Bronchial epithelial cell (primary cell): Measurements from ENCODE around the gene CYP26B1. TPM values are rescaled to one million over a fixed set of nuclear protein-coding genes. Genes with fewer than 3 reads are reported as not detected.
A peak's percentile ranks its signal among the peaks of the same experiment; 100 is the strongest.

Experiments
- DNase-seq: peaks from one replicate; pipeline ENCODE4 v3.0.0-alpha.2; 2010; ENCODE audit warnings: low read depth
- FAIRE-seq: peaks from 2 replicates; lab custom pipeline; 2011; peaks lifted over from hg19 to GRCh38; lab: Jason Lieb, UNC
- H3K27me3 ChIP-seq: 2 replicates; pipeline ENCODE4 v1.5.1; 2011; ENCODE audit warnings: low read length; ENCODE audit not compliant: control insufficient read depth, insufficient read depth
- H3K36me3 ChIP-seq: 2 replicates; pipeline ENCODE4 v1.5.1; 2011; ENCODE audit warnings: low read length; ENCODE audit not compliant: control insufficient read depth, insufficient read depth
- H3K4me3 ChIP-seq: 2 replicates; pipeline ENCODE4 v1.5.1; 2011; ENCODE audit warnings: mild to moderate bottlenecking, low read depth, low read length, control low read depth
- CTCF ChIP-seq: IDR thresholded peaks from 2 replicates; pipeline ENCODE4 v1.5.1; 2011; ENCODE audit warnings: mild to moderate bottlenecking, moderate library complexity, low read length, control low read depth, inconsistent platforms; ENCODE audit not compliant: insufficient read depth, severe bottlenecking
- total RNA-seq: library from RNA; depleted of rRNA; stranded (reverse); fragments of >200 nt; gene quantifications from 2 replicates; pipeline ENCODE4 v1.2.1, GENCODE V29; 2014

The CYP26B1 gene
- total RNA-seq, 1 donor from 2014 or later, result 0.53 TPM

GRCh38 chr2:72159211-72159993 lies 11.7 kb upstream of the CYP26B1 start:
- DNase-seq (no peak), FAIRE-seq (no peak)
- Histone ChIP-seq H3K36me3 (no peaks in the 10 kb centered on the region), H3K4me3 (no peak overlapping the region), H3K27me3 (peaks cover 11% of the 10 kb centered on the region)
- no peak for TF ChIP-seq CTCF

GRCh38 chr2:72157871-72158771 lies 10.5 kb upstream of the CYP26B1 start:
- no peak for FAIRE-seq
- no peak for TF ChIP-seq CTCF
- no peak overlapping the region for H3K4me3 ChIP-seq
- peaks cover 13% of the 10 kb centered on the region for H3K27me3 ChIP-seq
- no peak for DNase-seq
- no peaks in the 10 kb centered on the region for H3K36me3 ChIP-seq

GRCh38 chr2:72156872-72157271 lies 9.2 kb upstream of the CYP26B1 start:
- FAIRE-seq (peak; percentile 40), DNase-seq (no peak)
- H3K36me3 ChIP-seq, result no peaks in the 10 kb centered on the region
- peaks cover 17% of the 10 kb centered on the region for H3K27me3 ChIP-seq
- TF ChIP-seq CTCF, result no peak
- H3K4me3 ChIP-seq, result no peak overlapping the region

GRCh38 chr2:72155737-72156136 lies 8.1 kb upstream of the CYP26B1 start:
- Histone ChIP-seq H3K4me3 (no peak overlapping the region), H3K27me3 (peaks cover 17% of the 10 kb centered on the region), H3K36me3 (no peaks in the 10 kb centered on the region)
- FAIRE-seq, result no peak
- DNase-seq, result no peak
- no peak for TF ChIP-seq CTCF

GRCh38 chr2:72155151-72155550 lies 7.5 kb upstream of the CYP26B1 start:
- no peak for FAIRE-seq
- no peak for DNase-seq
- TF ChIP-seq CTCF, result no peak
- Histone ChIP-seq H3K27me3 (peaks cover 17% of the 10 kb centered on the region), H3K4me3 (no peak overlapping the region), H3K36me3 (no peaks in the 10 kb centered on the region)
